Endodermal cell (in vitro differentiated cells): ENCODE measurements around the gene WBP4. TPM values are rescaled to one million over a fixed set of nuclear protein-coding genes. Genes with fewer than 3 reads are reported as not detected.

ENCODE experiments used
- DNase-seq: peaks from one replicate; pipeline ENCODE4 v3.0.0-alpha.2; 2017
- H3K27ac ChIP-seq: 2 replicates; pipeline ENCODE4 v1.5.1; 2013; ENCODE audit warnings: mild to moderate bottlenecking, low read depth, low read length, moderate library complexity
- H3K27me3 ChIP-seq: 2 replicates; pipeline ENCODE4 v1.6.1; 2013; ENCODE audit warnings: mild to moderate bottlenecking, low read length, moderate library complexity; ENCODE audit not compliant: insufficient read depth, control insufficient read depth, poor library complexity, severe bottlenecking
- H3K36me3 ChIP-seq: 2 replicates; pipeline ENCODE4 v1.7.0; 2013; ENCODE audit warnings: mild to moderate bottlenecking, low read length, moderate library complexity; ENCODE audit not compliant: control insufficient read depth, insufficient read depth
- H3K4me1 ChIP-seq: one replicate; pipeline ENCODE4 v1.7.0; 2013; ENCODE audit warnings: low read length; ENCODE audit not compliant: control insufficient read depth, insufficient read depth
- H3K4me3 ChIP-seq: 2 replicates; pipeline ENCODE4 v1.5.1; 2013; ENCODE audit warnings: mild to moderate bottlenecking, low read length, moderate library complexity
- H3K9ac ChIP-seq: 2 replicates; pipeline ENCODE4 v1.6.1; 2013; ENCODE audit warnings: mild to moderate bottlenecking, low read length, moderate library complexity; ENCODE audit not compliant: poor library complexity, severe bottlenecking; ENCODE audit errors: extremely low read depth
- H3K9me3 ChIP-seq: 2 replicates; pipeline ENCODE4 v1.6.1; 2013; ENCODE audit warnings: mild to moderate bottlenecking, low read length, moderate library complexity; ENCODE audit not compliant: control insufficient read depth
- H3K27ac Mint-ChIP-seq: 2 replicates; pipeline ENCODE4 v1.8.0; 2020; ENCODE audit warnings: mixed read lengths
- H3K27me3 Mint-ChIP-seq: 2 replicates; pipeline ENCODE4 v1.8.0; 2021; ENCODE audit warnings: mild to moderate bottlenecking, mixed read lengths; ENCODE audit not compliant: insufficient read depth
- H3K36me3 Mint-ChIP-seq: 2 replicates; pipeline ENCODE4 v1.8.0; 2020; ENCODE audit warnings: low read depth, mixed read lengths
- H3K4me1 Mint-ChIP-seq: 2 replicates; pipeline ENCODE4 v1.8.0; 2020; ENCODE audit warnings: mixed read lengths
- H3K4me3 Mint-ChIP-seq: 2 replicates; pipeline ENCODE4 v1.8.0; 2020; ENCODE audit warnings: mild to moderate bottlenecking, moderate library complexity, mixed read lengths
- H3K9me3 Mint-ChIP-seq: 2 replicates; pipeline ENCODE4 v1.8.0; 2020; ENCODE audit warnings: mild to moderate bottlenecking, mixed read lengths
- WGBS, 2 experiments: methylation state at CpG; one replicate each; pipeline versions ENCODE4 v1.1.5 to v1.1.7; 2013; ENCODE audit warnings: missing lambda C conversion rate in 2 of 2, mixed read lengths in 1 of 2; ENCODE audit not compliant: insufficient coverage in 1 of 2, insufficient read length in 1 of 2; 5-methylcytosine and 5-hydroxymethylcytosine counted together
- total RNA-seq, 2 donors: library from RNA; stranded (reverse); fragmentation: NEBNext Ultra II Directional in 1 of 2; extraction: Animal tissue kit (Norgen Biotek cat#: 25700) in 1 of 2; gene quantifications; 2 replicates in 1 of 2; 3 replicates in 1 of 2; pipeline ENCODE4 v1.2.1, GENCODE V29; 2021
- TF ChIP-seq, protein P1 (sequence below): fragments of 200-600 bp; sonication (generic); conservative IDR thresholded peaks from 2 replicates; pipeline ENCODE4 v1.5.0; 2021; ENCODE audit warnings: antibody characterized with exemption, mild to moderate bottlenecking

Gene WBP4
- total RNA-seq, 2 donors from 2014 or later: 8.9 to 15.2 TPM

GRCh38 chr13:41056194-41056593, 5.1 kb upstream of the WBP4 start:
- Histone ChIP-seq H3K27me3 (no peaks in the 10 kb centered on the region), H3K4me1 (peaks cover 4% of the 10 kb centered on the region), H3K27ac (no peak overlapping the region), H3K36me3 (peaks cover 8% of the 10 kb centered on the region), H3K9ac (no peak overlapping the region), H3K9me3 (no peaks in the 10 kb centered on the region), H3K4me3 (no peak overlapping the region)
- Mint-ChIP-seq H3K4me3 (no peak overlapping the region), H3K36me3 (peaks cover 5% of the 10 kb centered on the region), H3K9me3 (no peaks in the 10 kb centered on the region), H3K27ac (no peak overlapping the region), H3K4me1 (peaks cover 30% of the 10 kb centered on the region), H3K27me3 (no peaks in the 10 kb centered on the region)
- DNase-seq: no peak
- TF ChIP-seq, protein P1, sequence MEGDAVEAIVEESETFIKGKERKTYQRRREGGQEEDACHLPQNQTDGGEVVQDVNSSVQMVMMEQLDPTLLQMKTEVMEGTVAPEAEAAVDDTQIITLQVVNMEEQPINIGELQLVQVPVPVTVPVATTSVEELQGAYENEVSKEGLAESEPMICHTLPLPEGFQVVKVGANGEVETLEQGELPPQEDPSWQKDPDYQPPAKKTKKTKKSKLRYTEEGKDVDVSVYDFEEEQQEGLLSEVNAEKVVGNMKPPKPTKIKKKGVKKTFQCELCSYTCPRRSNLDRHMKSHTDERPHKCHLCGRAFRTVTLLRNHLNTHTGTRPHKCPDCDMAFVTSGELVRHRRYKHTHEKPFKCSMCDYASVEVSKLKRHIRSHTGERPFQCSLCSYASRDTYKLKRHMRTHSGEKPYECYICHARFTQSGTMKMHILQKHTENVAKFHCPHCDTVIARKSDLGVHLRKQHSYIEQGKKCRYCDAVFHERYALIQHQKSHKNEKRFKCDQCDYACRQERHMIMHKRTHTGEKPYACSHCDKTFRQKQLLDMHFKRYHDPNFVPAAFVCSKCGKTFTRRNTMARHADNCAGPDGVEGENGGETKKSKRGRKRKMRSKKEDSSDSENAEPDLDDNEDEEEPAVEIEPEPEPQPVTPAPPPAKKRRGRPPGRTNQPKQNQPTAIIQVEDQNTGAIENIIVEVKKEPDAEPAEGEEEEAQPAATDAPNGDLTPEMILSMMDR: no peak

DNA sequence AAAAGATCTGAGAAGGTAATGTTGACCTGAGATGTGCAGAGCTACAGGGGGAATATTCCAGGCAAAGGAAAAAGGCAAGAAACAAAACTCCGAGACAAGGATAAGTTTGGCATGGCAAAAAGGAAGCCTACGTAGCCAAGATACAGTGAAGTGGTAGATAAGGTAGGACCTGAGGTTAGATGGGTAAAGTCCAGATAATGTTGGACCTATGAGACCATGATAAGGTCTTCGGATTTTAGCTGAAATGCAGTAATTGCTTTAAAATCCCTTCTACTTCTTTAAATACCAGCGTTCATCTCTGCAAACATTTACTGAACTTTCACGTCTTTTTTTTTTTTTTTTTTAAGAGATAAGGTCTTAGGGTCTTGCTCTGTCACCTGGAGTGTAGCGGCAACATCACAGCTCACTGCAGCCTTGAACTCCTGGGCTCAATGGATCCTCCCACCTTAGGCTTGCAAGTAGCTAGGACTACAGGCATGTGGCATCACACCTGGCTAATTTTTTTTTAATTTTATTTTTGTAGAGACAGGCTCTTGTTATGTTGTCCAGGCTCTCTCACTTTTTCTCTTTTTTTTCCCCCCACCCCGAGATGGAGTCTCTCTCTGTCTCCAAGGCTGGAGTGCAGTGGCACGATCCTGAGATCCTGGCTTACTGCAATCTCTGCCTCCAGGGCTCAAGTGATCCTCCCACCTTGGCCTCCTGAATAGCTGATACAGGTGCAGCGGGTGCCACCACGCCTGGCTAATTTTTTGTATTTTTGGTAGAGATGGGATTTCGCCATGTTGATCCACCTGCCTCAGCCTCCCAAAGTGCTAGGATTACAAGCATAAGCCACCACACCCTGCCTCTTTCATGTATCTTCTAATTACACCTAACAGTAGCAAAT, 4.2 kb upstream of the WBP4 start:
- Histone ChIP-seq H3K4me1 (peaks cover 4% of the 10 kb centered on the region), H3K36me3 (peaks cover 8% of the 10 kb centered on the region), H3K27ac (no peak overlapping the region), H3K9me3 (no peaks in the 10 kb centered on the region), H3K27me3 (no peaks in the 10 kb centered on the region), H3K4me3 (no peak overlapping the region), H3K9ac (no peak overlapping the region)
- no peak for DNase-seq
- no peaks in the 10 kb centered on the region for H3K9me3 Mint-ChIP-seq
- TF ChIP-seq, protein P1: no peak
- WGBS, 2 experiments: 87 to 93% methylated on average over 8 to 10 of the region's 11 CpGs
- no peaks in the 10 kb centered on the region for H3K27me3 Mint-ChIP-seq
- H3K4me3 Mint-ChIP-seq: no peak overlapping the region
- peaks cover 2% of the 10 kb centered on the region for H3K36me3 Mint-ChIP-seq
- no peak overlapping the region for H3K27ac Mint-ChIP-seq
- H3K4me1 Mint-ChIP-seq: peaks cover 30% of the 10 kb centered on the region

DNA sequence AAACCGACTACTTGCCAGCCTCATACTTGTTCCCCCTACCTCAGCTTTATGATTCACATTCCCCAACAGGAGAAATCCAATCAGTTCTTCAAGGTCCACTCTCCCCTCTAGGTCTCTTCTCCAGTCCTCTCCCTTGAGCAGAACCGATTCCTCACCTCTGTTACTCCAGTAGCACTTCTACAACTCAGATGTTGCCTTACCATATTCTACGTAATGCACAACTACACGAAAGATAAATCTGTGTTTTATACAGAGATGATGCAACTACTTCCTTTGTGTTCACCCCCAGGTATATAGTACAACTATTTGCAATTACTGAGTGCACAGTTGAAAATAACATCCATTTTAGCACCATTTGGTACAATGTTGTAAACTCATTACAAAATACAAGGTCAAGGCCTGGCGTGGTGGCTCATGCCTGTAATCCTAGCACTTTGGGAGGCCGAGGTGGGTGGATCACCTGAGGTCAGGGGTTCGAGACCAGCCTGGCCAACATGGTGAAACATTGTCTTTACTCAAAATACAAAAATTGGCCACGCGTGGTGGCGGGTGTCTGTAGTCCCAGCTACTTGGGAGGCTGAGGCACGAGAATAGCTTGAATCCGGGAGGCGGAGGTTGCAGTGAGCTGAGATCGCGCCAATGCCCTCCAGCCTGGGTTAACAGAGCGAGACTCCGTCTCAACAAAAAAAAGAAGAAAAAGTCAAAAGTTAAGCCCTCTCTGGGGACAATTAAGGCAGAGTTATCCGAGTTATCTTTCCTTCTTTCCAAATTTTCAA, 2.8 kb upstream of the WBP4 start:
- Mint-ChIP-seq H3K36me3 (peaks cover 5% of the 10 kb centered on the region), H3K27ac (peak overlapping the region; percentile 18), H3K4me3 (peak overlapping the region; percentile 98), H3K27me3 (no peaks in the 10 kb centered on the region), H3K9me3 (no peaks in the 10 kb centered on the region), H3K4me1 (peaks cover 37% of the 10 kb centered on the region)
- peaks cover 11% of the 10 kb centered on the region for H3K36me3 ChIP-seq
- 93 to 97% methylated on average over 16 to 18 of the region's 18 CpGs for WGBS, 2 experiments
- H3K27ac ChIP-seq: no peak overlapping the region
- H3K4me1 ChIP-seq: peaks cover 12% of the 10 kb centered on the region
- TF ChIP-seq, protein P1: no peak
- H3K9ac ChIP-seq: no peak overlapping the region
- no peak for DNase-seq
- no peaks in the 10 kb centered on the region for H3K27me3 ChIP-seq
- H3K9me3 ChIP-seq: no peaks in the 10 kb centered on the region
- peak overlapping the region; percentile 99 for H3K4me3 ChIP-seq
